KG1 (cell line): Measurements from ENCODE around the gene LRP11.
"Not testable (repeated sequence)": the region's sequence is repeated elsewhere in the genome, so short reads cannot be mapped to it uniquely, and the experiment has no call there.

Experiments used
- DNase-seq: peaks from one replicate; lab custom pipeline; 2025; lab: John Stamatoyannopoulos, UW

Gene LRP11

GRCh38 chr6:149897855-149898744 is 33.9 kb upstream of the LRP11 start, which contains the start of gene RAET1E:
TSS of gene RAET1E (minus strand) at chr6:149898113. CDS start at chr6:149890901, 7,212 bp downstream.
- DNase-seq: no peak

- no peak for DNase-seq
Measured at GRCh38 chr6:149897015-149897697, 33.0 kb upstream of the LRP11 start.

- no peak for DNase-seq
Measured at GRCh38 chr6:149896491-149896890, 32.3 kb upstream of the LRP11 start.

GRCh38 chr6:149895833-149896271 is 31.7 kb upstream of the LRP11 start:
- peak; percentile 58 for DNase-seq

- DNase-seq: no peak
Measured at GRCh38 chr6:149895048-149895590, 31.0 kb upstream of the LRP11 start.

GRCh38 chr6:149891864-149892263 is 27.7 kb upstream of the LRP11 start:
- not testable (repeated sequence) for DNase-seq

GRCh38 chr6:149891259-149891658 is 27.1 kb upstream of the LRP11 start:
- no peak for DNase-seq

- DNase-seq: no peak
Measured at GRCh38 chr6:149890629-149891045, 26.5 kb upstream of the LRP11 start.

GRCh38 chr6:149889326-149889725 is 25.2 kb upstream of the LRP11 start:
- no peak for DNase-seq

GRCh38 chr6:149888659-149889058 is 24.5 kb upstream of the LRP11 start:
- no peak for DNase-seq

GRCh38 chr6:149888093-149888492 is 23.9 kb upstream of the LRP11 start:
- no peak for DNase-seq

GRCh38 chr6:149887343-149887742 is 23.2 kb upstream of the LRP11 start:
- DNase-seq: no peak

GRCh38 chr6:149885888-149886287 is 21.7 kb upstream of the LRP11 start:
- no peak for DNase-seq

GRCh38 chr6:149884617-149885016 is 20.5 kb upstream of the LRP11 start:
- DNase-seq: no peak

GRCh38 chr6:149884215-149884614 is 20.1 kb upstream of the LRP11 start:
- DNase-seq: no peak

- no peak for DNase-seq
Measured at GRCh38 chr6:149881860-149882259, 17.7 kb upstream of the LRP11 start.

- DNase-seq: no peak
Measured at GRCh38 chr6:149881066-149881766, 17.1 kb upstream of the LRP11 start.

- DNase-seq: no peak
Measured at GRCh38 chr6:149877659-149878058, 13.5 kb upstream of the LRP11 start.

- no peak for DNase-seq
Measured at GRCh38 chr6:149876241-149876933, 12.2 kb upstream of the LRP11 start.

GRCh38 chr6:149872233-149872632 is 8.1 kb upstream of the LRP11 start:
- no peak for DNase-seq

- no peak for DNase-seq
Measured at GRCh38 chr6:149871182-149871581, 7.0 kb upstream of the LRP11 start.
